Neural cell (in vitro differentiated cells): ENCODE results near the gene PDE3A. TPM values are rescaled to one million over a fixed set of nuclear protein-coding genes. Genes with fewer than 3 reads are reported as not detected.

Source experiments
- H2AFZ ChIP-seq: fragments of 200-600, 300-800 bp; sonication (generic), shearing (Covaris generic); 2 replicates; pipeline ENCODE4 v1.6.0; 2014; ENCODE audit warnings: low read depth, mild to moderate bottlenecking, antibody characterized with exemption, low read length, moderate library complexity
- H3F3A ChIP-seq: fragments of 200-600 bp; shearing (Covaris generic); 2 replicates; pipeline ENCODE4 v1.6.1; 2016; ENCODE audit warnings: mild to moderate bottlenecking, moderate library complexity, mixed read lengths, antibody characterized with exemption, low read length; ENCODE audit not compliant: insufficient read depth, poor library complexity, severe bottlenecking
- H3K27ac ChIP-seq: fragments of 200-600, 300-800 bp; sonication (generic), shearing (Covaris generic); 2 replicates; pipeline ENCODE4 v1.5.1; 2014; ENCODE audit warnings: mild to moderate bottlenecking, low read length, moderate library complexity
- H3K27me3 ChIP-seq: fragments of 300-800, 200-600 bp; sonication (generic), shearing (Covaris generic); 2 replicates; pipeline ENCODE4 v1.6.0; 2014; ENCODE audit warnings: mild to moderate bottlenecking, low read depth, low read length, moderate library complexity; ENCODE audit not compliant: insufficient read depth
- H3K36me3 ChIP-seq: fragments of 300-800, 200-600 bp; sonication (generic), shearing (Covaris generic); 2 replicates; pipeline ENCODE4 v1.5.1; 2014; ENCODE audit warnings: mild to moderate bottlenecking, antibody characterized with exemption, low read length, moderate library complexity; ENCODE audit not compliant: insufficient read depth
- H3K4me2 ChIP-seq: fragments of 300-800, 200-600 bp; sonication (generic), shearing (Covaris generic); 2 replicates; pipeline ENCODE4 v1.6.0; 2014; ENCODE audit warnings: mild to moderate bottlenecking, low read length
- H3K4me3 ChIP-seq: fragments of 300-800, 200-600 bp; sonication (generic), shearing (Covaris generic); 2 replicates; pipeline ENCODE4 v1.5.1; 2014; ENCODE audit warnings: mild to moderate bottlenecking, low read length, moderate library complexity
- H3K79me2 ChIP-seq: fragments of 200-600 bp; shearing (Covaris generic); replicated peaks from 2 replicates; pipeline ENCODE4 v1.6.0; 2014; ENCODE audit warnings: mild to moderate bottlenecking, low read length, moderate library complexity; ENCODE audit not compliant: insufficient read depth
- H3K9ac ChIP-seq: fragments of 300-800, 200-600 bp; sonication (generic), shearing (Covaris generic); 2 replicates; pipeline ENCODE4 v1.6.1; 2016; ENCODE audit warnings: mild to moderate bottlenecking, low read length, mixed read lengths
- H3K9me2 ChIP-seq: fragments of 200-600 bp; shearing (Covaris generic); 2 replicates; pipeline ENCODE4 v1.6.1; 2016; ENCODE audit warnings: mild to moderate bottlenecking, low read length, mixed read lengths; ENCODE audit not compliant: insufficient read depth
- H3K9me3 ChIP-seq: fragments of 200-600, 300-800 bp; sonication (generic), shearing (Covaris generic); 2 replicates; pipeline ENCODE4 v1.6.1; 2016; ENCODE audit warnings: mild to moderate bottlenecking, mixed run types, low read length, moderate library complexity, mixed read lengths
- H4K20me1 ChIP-seq: fragments of 200-600 bp; shearing (Covaris generic); 2 replicates; pipeline ENCODE4 v1.6.1; 2016; ENCODE audit warnings: mild to moderate bottlenecking, mixed run types; ENCODE audit not compliant: insufficient read depth
- CTCF ChIP-seq: fragments of 450-650 bp; IDR thresholded peaks from 2 replicates; pipeline ENCODE4 v1.5.1; 2014; ENCODE audit warnings: antibody characterized with exemption, mild to moderate bottlenecking, moderate library complexity; ENCODE audit not compliant: poor library complexity, severe bottlenecking
- EP300 ChIP-seq: fragments of 450-650 bp; conservative IDR thresholded peaks from 2 replicates; pipeline ENCODE4 v1.6.1; 2014; ENCODE audit warnings: antibody characterized with exemption, mild to moderate bottlenecking, moderate library complexity; ENCODE audit not compliant: poor library complexity, severe bottlenecking
- EZH2 ChIP-seq: fragments of 200-600, 300-800 bp; shearing (Covaris generic), sonication (generic); IDR thresholded peaks from 2 replicates; pipeline ENCODE4 v1.6.1; 2014; ENCODE audit warnings: antibody characterized with exemption, low read length, borderline replicate concordance, mild to moderate bottlenecking; ENCODE audit not compliant: insufficient read depth, poor library complexity, severe bottlenecking
- MXI1 ChIP-seq: fragments of 450-650 bp; conservative IDR thresholded peaks from 2 replicates; pipeline ENCODE4 v1.6.1; 2014; ENCODE audit warnings: antibody characterized with exemption, mild to moderate bottlenecking; ENCODE audit not compliant: poor library complexity, severe bottlenecking
- POLR2AphosphoS5 ChIP-seq: IDR thresholded peaks from 2 replicates; pipeline ENCODE4 v1.6.1; 2012
- RAD21 ChIP-seq: fragments of 450-650 bp; conservative IDR thresholded peaks from 2 replicates; pipeline ENCODE4 v1.6.1; 2014; ENCODE audit warnings: antibody characterized with exemption, mild to moderate bottlenecking, moderate library complexity
- REST ChIP-seq: IDR thresholded peaks from 2 replicates; pipeline ENCODE4 v1.6.1; 2012; ENCODE audit warnings: borderline replicate concordance
- SMC3 ChIP-seq: fragments of 450-650 bp; conservative IDR thresholded peaks from 2 replicates; pipeline ENCODE4 v1.6.1; 2014; ENCODE audit warnings: antibody characterized with exemption, mild to moderate bottlenecking, moderate library complexity; ENCODE audit not compliant: poor library complexity
- TAF1 ChIP-seq: IDR thresholded peaks from 2 replicates; pipeline ENCODE4 v1.6.1; 2012; ENCODE audit warnings: low read depth
- polyA plus RNA-seq: library from polyadenylated mRNA; depleted of rRNA; stranded (reverse); fragments of >200 nt; gene quantifications from 2 replicates; pipeline ENCODE4 v1.2.3, GENCODE V29; 2014

The PDE3A gene
- polyA plus RNA-seq, 1 donor from 2014 or later: 0.94 TPM

- Histone ChIP-seq H3K36me3 (no peaks in the 10 kb centered on the region), H3K79me2 (no peaks in the 10 kb centered on the region), H3K4me3 (peak overlapping the region; percentile 82), H3K27ac (no peak overlapping the region), H3K9me3 (no peaks in the 10 kb centered on the region), H3K9ac (peak overlapping the region; percentile 46), H3K9me2 (no peaks in the 10 kb centered on the region), H2AFZ (no peak overlapping the region), H4K20me1 (no peaks in the 10 kb centered on the region), H3F3A (no peaks in the 10 kb centered on the region), H3K4me2 (peak overlapping the region; percentile 87), H3K27me3 (peaks cover 22% of the 10 kb centered on the region)
- TF ChIP-seq RAD21: no peak
- no peak for TF ChIP-seq MXI1
- TF ChIP-seq SMC3: no peak
- TF ChIP-seq POLR2AphosphoS5: no peak
- no peak for TF ChIP-seq EZH2
- TF ChIP-seq EP300: no peak
- TF ChIP-seq REST: no peak
- TF ChIP-seq TAF1: no peak
- no peak for TF ChIP-seq CTCF
Observed at GRCh38 chr12:20370014-20370386, 1.7 kb downstream of the PDE3A start.

- Histone ChIP-seq H4K20me1 (no peaks in the 10 kb centered on the region), H3K4me3 (no peak overlapping the region), H3F3A (no peaks in the 10 kb centered on the region), H3K9me2 (no peaks in the 10 kb centered on the region), H3K27me3 (peaks cover 22% of the 10 kb centered on the region), H3K27ac (no peak overlapping the region), H3K9ac (no peak overlapping the region), H2AFZ (no peak overlapping the region), H3K36me3 (no peaks in the 10 kb centered on the region), H3K4me2 (no peak overlapping the region), H3K79me2 (no peaks in the 10 kb centered on the region), H3K9me3 (no peaks in the 10 kb centered on the region)
- TF ChIP-seq REST (no peak), MXI1 (no peak), RAD21 (no peak), SMC3 (no peak), EP300 (no peak), TAF1 (no peak), POLR2AphosphoS5 (no peak), EZH2 (no peak), CTCF (no peak)
Observed at GRCh38 chr12:20370866-20371519, 2.7 kb downstream of the PDE3A start.
